ENCODE data around the gene ANKH.
A peak's percentile ranks its signal among the peaks of the same experiment; 100 is the strongest.

The ANKH gene

DNA sequence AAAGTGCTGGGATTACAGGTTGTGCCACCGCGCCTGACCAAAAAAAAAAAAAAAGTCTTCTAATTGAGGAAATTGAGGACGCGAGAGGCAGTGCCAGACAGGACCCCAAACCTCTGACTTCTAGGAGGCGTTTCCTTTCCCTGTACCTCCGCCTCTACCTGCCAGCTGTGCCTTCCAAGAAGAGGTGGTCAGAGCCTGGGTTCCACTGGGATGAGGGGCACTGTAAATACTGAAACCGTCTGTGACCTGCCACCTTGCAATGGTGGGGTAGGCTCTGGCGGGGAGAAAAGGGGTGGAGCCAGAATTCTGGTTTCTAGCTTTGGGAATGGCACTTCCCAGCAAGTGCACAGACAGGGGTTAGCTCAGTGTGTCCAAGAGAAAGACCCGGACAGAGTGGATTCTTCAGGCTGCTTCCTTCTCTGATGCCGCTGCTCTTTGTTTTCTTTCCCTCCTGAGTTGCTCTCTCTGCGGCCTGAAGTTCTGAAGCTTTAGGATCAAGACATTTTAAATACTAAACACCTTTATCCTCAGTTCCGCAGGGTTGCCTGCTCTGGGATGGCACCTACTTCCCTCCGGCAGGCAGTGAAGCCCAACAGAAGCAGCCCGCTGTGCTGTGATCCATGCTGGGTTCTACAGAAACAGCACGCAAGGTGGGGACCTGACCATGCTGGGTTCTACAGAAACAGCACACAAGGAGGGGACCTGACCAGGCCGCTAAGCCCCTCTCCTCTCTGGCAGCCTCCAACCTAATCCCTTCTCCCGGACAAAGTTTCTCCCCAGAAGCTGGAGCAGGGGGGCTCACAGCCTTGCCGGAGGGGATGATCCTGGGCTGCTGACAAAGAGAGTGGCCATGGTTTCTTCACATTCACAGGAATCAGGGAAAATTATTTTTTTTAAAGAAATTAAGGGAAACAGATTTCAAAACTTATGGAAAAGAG is 141.9 kb downstream of the ANKH start:
- no peak for DNase-seq (ENCODE audit: low read depth, low spot score)
- Histone ChIP-seq H3K27me3 (ENCODE audit: control insufficient read depth, insufficient read depth, low read length) (no peaks in the 10 kb centered on the region), H3K4me3 (ENCODE audit: low read length) (no peak overlapping the region), H3K36me3 (ENCODE audit: control insufficient read depth, insufficient read depth, low read length) (no peaks in the 10 kb centered on the region), H3K27ac (ENCODE audit: low read length) (no peak overlapping the region), H3K4me1 (ENCODE audit: control insufficient read depth, insufficient read depth, low read length) (peaks cover 8% of the 10 kb centered on the region), H3K9me3 (ENCODE audit: control insufficient read depth, insufficient read depth, low read length) (no peaks in the 10 kb centered on the region)
- WGBS (ENCODE audit: insufficient coverage, insufficient read length) = no CpG with 5 or more reads among the region's 18 CpGs

DNA sequence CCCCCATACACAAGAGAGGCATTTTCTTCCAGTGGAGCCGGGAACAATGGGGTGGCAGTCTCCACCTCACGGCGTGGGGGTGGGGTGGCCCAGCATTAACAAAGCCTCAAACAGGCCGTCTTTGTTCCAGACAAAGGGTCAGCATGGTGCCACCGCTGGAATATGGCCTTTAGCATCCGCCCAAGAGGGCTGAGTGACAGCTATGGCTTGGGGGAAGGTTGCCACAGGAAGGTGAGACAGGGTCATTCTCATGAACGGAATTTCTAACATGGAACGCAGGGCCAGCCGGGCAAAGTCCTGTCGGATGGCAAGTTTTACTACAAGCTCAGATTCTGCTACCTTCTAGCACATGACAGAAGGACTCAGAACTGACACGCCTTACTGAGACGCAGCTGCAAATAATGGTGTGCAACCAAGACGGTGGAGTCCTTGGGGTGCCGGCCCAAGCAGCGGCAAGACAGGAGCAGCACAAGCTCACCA is 143.1 kb downstream of the ANKH start:
- H3K36me3 ChIP-seq (ENCODE audit: control insufficient read depth, insufficient read depth, low read length) = no peaks in the 10 kb centered on the region
- WGBS (ENCODE audit: insufficient coverage, insufficient read length) = no CpG with 5 or more reads among the region's 15 CpGs
- H3K27me3 ChIP-seq (ENCODE audit: control insufficient read depth, insufficient read depth, low read length) = no peaks in the 10 kb centered on the region
- H3K27ac ChIP-seq (ENCODE audit: low read length) = no peak overlapping the region
- H3K9me3 ChIP-seq (ENCODE audit: control insufficient read depth, insufficient read depth, low read length) = no peaks in the 10 kb centered on the region
- peak; percentile 82 for DNase-seq (ENCODE audit: low read depth, low spot score)
- H3K4me3 ChIP-seq (ENCODE audit: low read length) = no peak overlapping the region
- peaks cover 8% of the 10 kb centered on the region for H3K4me1 ChIP-seq (ENCODE audit: control insufficient read depth, insufficient read depth, low read length)

DNA sequence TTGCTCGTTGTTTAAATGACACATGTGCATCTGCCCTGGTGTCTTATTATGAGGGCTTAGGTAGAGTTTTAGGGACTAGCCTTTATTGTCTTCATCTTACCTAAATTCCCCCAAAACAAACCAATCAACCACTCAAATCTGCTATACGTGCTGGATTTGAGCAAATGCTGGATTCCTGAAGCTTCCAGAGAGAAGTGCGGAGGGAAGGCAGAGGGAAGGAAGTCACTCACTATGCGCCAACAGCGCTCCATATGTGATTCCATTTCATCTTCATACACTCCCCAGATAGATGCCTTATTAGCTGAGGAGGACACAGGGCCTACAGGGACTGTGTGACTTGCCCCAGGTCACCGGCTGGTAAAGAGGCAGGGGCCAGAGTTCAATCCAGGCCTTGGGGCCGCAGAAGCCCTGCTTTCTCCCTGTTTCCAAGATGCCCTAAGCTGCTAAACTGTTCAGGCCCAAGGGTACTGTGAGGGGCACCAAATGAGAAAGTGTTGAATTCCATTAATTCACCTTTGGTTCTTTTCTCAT is 143.6 kb downstream of the ANKH start:
- Histone ChIP-seq H3K27me3 (ENCODE audit: control insufficient read depth, insufficient read depth, low read length) (no peaks in the 10 kb centered on the region), H3K36me3 (ENCODE audit: control insufficient read depth, insufficient read depth, low read length) (no peaks in the 10 kb centered on the region), H3K4me1 (ENCODE audit: control insufficient read depth, insufficient read depth, low read length) (peaks cover 8% of the 10 kb centered on the region), H3K9me3 (ENCODE audit: control insufficient read depth, insufficient read depth, low read length) (no peaks in the 10 kb centered on the region), H3K27ac (ENCODE audit: low read length) (no peak overlapping the region), H3K4me3 (ENCODE audit: low read length) (no peak overlapping the region)
- DNase-seq (ENCODE audit: low read depth, low spot score) = no peak
- no CpG with 5 or more reads among the region's 7 CpGs for WGBS (ENCODE audit: insufficient coverage, insufficient read length)

DNA sequence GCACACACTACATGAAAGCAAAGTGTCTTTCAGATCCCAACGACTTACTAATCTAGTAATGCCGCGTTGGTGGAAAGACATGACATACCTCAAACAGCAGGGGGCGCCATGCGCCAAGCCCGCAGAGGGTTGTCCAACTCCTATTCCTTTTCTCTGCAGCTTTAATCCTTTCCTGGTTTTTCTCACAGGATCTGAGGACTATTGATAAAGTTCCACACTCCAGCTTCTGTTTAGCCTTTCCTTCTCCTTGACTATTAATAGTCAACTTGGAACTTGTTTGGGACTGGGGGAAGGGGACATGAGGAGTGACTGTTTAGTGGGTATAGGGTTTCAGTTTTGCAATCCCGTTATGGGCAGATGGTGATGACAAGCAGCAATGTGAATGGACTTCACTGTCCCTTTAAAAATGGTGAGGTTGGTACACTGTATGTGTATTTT is 144.1 kb downstream of the ANKH start:
- H3K27ac ChIP-seq (ENCODE audit: low read length) = no peak overlapping the region
- no peaks in the 10 kb centered on the region for H3K36me3 ChIP-seq (ENCODE audit: control insufficient read depth, insufficient read depth, low read length)
- peaks cover 8% of the 10 kb centered on the region for H3K4me1 ChIP-seq (ENCODE audit: control insufficient read depth, insufficient read depth, low read length)
- no peaks in the 10 kb centered on the region for H3K9me3 ChIP-seq (ENCODE audit: control insufficient read depth, insufficient read depth, low read length)
- DNase-seq (ENCODE audit: low read depth, low spot score) = peak; percentile 54
- H3K27me3 ChIP-seq (ENCODE audit: control insufficient read depth, insufficient read depth, low read length) = no peaks in the 10 kb centered on the region
- WGBS (ENCODE audit: insufficient coverage, insufficient read length) = no CpG with 5 or more reads among the region's 7 CpGs
- no peak overlapping the region for H3K4me3 ChIP-seq (ENCODE audit: low read length)

DNA sequence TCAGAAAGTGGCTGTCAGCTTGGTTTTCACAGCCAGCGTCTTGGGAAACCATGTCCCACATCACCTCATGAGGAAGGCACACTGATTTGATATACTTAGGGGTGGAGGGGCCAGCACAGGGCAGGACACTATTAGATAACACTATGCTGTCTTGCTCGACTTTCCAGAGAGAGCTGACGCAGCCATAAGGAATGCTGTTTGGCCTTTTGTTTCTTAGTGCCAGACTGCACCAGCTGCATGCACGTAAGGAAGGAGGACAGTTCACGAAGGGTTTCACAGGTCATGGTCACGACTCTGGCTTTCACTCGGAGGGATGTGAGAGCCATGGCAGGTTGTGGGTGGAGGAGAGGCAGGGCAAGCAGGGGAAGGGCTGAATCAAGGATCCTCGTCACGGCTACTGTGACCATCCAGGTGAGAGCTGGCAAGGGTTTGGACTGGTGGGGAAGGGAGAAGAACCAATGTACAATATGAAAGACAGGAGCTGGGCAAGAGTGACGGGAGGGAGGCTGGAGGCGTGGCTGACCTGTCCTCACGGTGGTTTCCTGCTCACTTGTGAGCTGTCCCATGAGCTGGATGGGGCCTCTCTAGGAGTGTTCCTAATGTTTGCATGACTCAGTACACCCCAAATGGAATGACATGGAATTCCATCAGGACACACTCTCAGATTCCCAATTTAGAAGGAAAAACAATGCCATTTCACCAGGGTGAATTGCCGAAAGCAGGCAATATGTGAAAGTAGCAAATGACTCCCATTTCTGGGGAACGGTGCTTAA is 145.3 kb downstream of the ANKH start:
- Histone ChIP-seq H3K36me3 (ENCODE audit: control insufficient read depth, insufficient read depth, low read length) (no peaks in the 10 kb centered on the region), H3K27me3 (ENCODE audit: control insufficient read depth, insufficient read depth, low read length) (no peaks in the 10 kb centered on the region), H3K9me3 (ENCODE audit: control insufficient read depth, insufficient read depth, low read length) (no peaks in the 10 kb centered on the region), H3K4me3 (ENCODE audit: low read length) (no peak overlapping the region), H3K27ac (ENCODE audit: low read length) (no peak overlapping the region), H3K4me1 (ENCODE audit: control insufficient read depth, insufficient read depth, low read length) (peaks cover 8% of the 10 kb centered on the region)
- DNase-seq (ENCODE audit: low read depth, low spot score) = no peak
- no CpG with 5 or more reads among the region's 14 CpGs for WGBS (ENCODE audit: insufficient coverage, insufficient read length)

DNA sequence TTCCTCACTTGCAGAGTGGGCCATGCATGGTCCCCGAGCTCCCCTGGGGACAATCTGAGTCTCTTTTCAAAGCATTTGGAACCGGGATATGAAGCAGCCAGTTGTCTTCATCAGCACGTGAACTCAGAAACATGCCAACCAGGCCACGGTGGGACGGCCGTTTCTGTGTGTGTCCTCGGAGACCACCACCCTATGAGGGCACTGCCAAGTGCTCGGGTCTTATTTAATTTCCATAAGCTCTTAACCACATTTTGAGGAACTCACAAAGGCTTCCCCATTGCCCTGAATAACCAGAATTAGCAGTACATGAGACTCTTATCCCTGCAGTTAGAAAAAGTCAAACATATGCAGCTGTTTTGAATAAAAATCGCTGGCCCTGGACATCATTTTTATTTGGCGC is 146.9 kb downstream of the ANKH start:
- Histone ChIP-seq H3K36me3 (ENCODE audit: control insufficient read depth, insufficient read depth, low read length) (no peaks in the 10 kb centered on the region), H3K4me1 (ENCODE audit: control insufficient read depth, insufficient read depth, low read length) (peaks cover 7% of the 10 kb centered on the region), H3K9me3 (ENCODE audit: control insufficient read depth, insufficient read depth, low read length) (no peaks in the 10 kb centered on the region), H3K4me3 (ENCODE audit: low read length) (no peak overlapping the region), H3K27me3 (ENCODE audit: control insufficient read depth, insufficient read depth, low read length) (no peaks in the 10 kb centered on the region), H3K27ac (ENCODE audit: low read length) (no peak overlapping the region)
- no CpG with 5 or more reads among the region's 10 CpGs for WGBS (ENCODE audit: insufficient coverage, insufficient read length)
- DNase-seq (ENCODE audit: low read depth, low spot score) = no peak

DNA sequence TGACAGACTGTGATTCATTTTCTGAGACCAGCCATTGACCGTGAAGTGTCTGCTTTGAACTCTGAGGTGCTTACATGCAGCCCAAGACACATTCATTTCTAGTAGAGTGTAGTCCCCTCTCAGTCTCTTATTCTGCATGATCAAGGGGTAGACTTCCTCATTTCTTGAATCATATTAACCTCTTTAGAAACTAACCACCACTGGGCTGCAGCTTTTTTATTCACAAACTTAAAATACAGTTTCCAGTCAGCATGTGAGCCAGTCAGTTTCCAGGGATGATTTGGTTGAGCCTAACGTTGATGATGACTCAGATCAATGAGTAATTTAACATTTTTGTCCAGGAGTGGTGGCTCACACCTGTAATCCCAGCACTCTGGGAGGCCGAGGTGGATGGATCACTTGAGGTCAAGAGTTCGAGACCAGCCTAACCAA is 147.9 kb downstream of the ANKH start:
- H3K36me3 ChIP-seq (ENCODE audit: control insufficient read depth, insufficient read depth, low read length) = no peaks in the 10 kb centered on the region
- DNase-seq (ENCODE audit: low read depth, low spot score) = no peak
- WGBS (ENCODE audit: insufficient coverage, insufficient read length) = no CpG with 5 or more reads among the region's 4 CpGs
- H3K9me3 ChIP-seq (ENCODE audit: control insufficient read depth, insufficient read depth, low read length) = no peaks in the 10 kb centered on the region
- no peak overlapping the region for H3K27ac ChIP-seq (ENCODE audit: low read length)
- H3K4me1 ChIP-seq (ENCODE audit: control insufficient read depth, insufficient read depth, low read length) = peaks cover 6% of the 10 kb centered on the region
- no peaks in the 10 kb centered on the region for H3K27me3 ChIP-seq (ENCODE audit: control insufficient read depth, insufficient read depth, low read length)
- no peak overlapping the region for H3K4me3 ChIP-seq (ENCODE audit: low read length)

DNA sequence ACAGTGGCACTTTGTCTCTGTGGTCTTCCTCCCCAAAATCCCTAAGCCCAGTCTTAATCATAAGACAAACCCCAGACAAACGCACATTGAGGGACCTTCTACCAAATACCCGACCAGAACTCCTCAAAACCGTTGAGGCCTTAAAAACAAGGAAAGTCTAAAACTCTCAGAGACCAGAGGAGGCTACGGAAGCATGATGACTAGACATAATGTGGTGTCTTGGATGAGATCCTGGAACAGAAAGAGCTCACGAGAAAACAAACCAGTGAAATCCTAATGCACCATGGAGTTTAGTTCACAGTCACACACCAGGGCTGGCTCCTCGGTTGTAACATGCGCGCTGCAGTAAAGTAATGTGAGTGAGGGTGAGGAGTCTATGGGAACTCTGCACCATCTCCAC is 148.7 kb downstream of the ANKH start:
- no peak overlapping the region for H3K27ac ChIP-seq (ENCODE audit: low read length)
- H3K4me3 ChIP-seq (ENCODE audit: low read length) = no peak overlapping the region
- no peaks in the 10 kb centered on the region for H3K27me3 ChIP-seq (ENCODE audit: control insufficient read depth, insufficient read depth, low read length)
- H3K9me3 ChIP-seq (ENCODE audit: control insufficient read depth, insufficient read depth, low read length) = no peaks in the 10 kb centered on the region
- peaks cover 3% of the 10 kb centered on the region; the same call in 1 of the 2 replicates for H3K4me1 ChIP-seq (ENCODE audit: control insufficient read depth, insufficient read depth, low read length)
- DNase-seq (ENCODE audit: low read depth, low spot score) = no peak
- no CpG with 5 or more reads among the region's 8 CpGs for WGBS (ENCODE audit: insufficient coverage, insufficient read length)
- H3K36me3 ChIP-seq (ENCODE audit: control insufficient read depth, insufficient read depth, low read length) = no peaks in the 10 kb centered on the region

DNA sequence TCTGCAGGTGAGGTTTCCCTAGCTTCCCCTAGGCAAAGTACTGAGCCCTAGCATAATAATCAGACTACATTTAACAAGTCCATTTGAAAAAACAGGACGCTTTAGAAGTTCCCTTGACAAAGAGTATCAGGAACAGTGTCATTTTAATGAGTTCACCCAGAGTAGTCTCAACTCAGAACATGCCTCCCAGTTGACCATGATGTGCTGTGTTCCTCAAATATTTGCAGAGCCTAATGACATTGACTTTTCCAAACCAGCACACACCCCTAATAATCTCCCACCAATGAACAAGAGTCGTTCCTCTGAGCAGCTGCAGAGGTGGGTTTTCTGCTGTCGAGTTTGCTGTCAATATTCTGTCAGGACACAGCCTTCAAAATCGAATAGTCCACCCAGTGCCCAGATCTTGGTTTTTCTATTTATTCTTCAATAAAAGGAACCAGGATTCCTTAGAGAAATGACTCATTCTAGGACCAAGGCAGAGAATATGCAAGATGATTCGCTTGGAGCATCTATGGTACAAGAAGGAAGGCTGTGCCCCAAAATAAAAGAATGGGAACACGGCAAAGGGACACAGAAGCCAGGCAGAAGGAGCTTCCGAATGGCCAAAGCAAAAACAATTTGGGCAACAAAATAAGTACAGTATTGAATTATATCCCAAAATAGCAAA is 149.5 kb downstream of the ANKH start:
- Histone ChIP-seq H3K4me3 (ENCODE audit: low read length) (no peak overlapping the region), H3K4me1 (ENCODE audit: control insufficient read depth, insufficient read depth, low read length) (no peaks in the 10 kb centered on the region; the same call in 1 of the 2 replicates), H3K9me3 (ENCODE audit: control insufficient read depth, insufficient read depth, low read length) (no peaks in the 10 kb centered on the region), H3K36me3 (ENCODE audit: control insufficient read depth, insufficient read depth, low read length) (no peaks in the 10 kb centered on the region), H3K27ac (ENCODE audit: low read length) (no peak overlapping the region), H3K27me3 (ENCODE audit: control insufficient read depth, insufficient read depth, low read length) (no peaks in the 10 kb centered on the region)
- WGBS (ENCODE audit: insufficient coverage, insufficient read length) = no CpG with 5 or more reads among the region's 7 CpGs
- no peak for DNase-seq (ENCODE audit: low read depth, low spot score)

Measured in iPS DF 6.9 (cell line).